K562 (cell line): Measurements from ENCODE around the gene C17orf50. TPM values are rescaled to one million over a fixed set of nuclear protein-coding genes. Genes with fewer than 3 reads are reported as not detected.

Experiments
- ATF7 ChIP-seq: fragments of 450-650 bp; IDR thresholded peaks from 2 replicates; pipeline ENCODE4 v1.7.1; 2014; ENCODE audit warnings: mild to moderate bottlenecking, moderate library complexity
- KDM4B ChIP-seq, 2 experiments: fragments of 450-650 bp in 1 of 2; sonication (generic) in 1 of 2; IDR thresholded peaks; 2 replicates each; pipeline ENCODE4 v1.6.1; 2016 to 2017; ENCODE audit warnings: borderline replicate concordance in 2 of 2, antibody characterized with exemption in 1 of 2, low read depth in 1 of 2, mild to moderate bottlenecking in 1 of 2
- NEUROD1 ChIP-seq: fragments of 150-350 bp; IDR thresholded peaks from 2 replicates; pipeline ENCODE4 v1.6.1; 2014; ENCODE audit warnings: borderline replicate concordance, low read length, low read depth; ENCODE audit not compliant: partially characterized antibody
- PHB ChIP-seq: fragments of 250-450 bp; sonication (Bioruptor Pico); IDR thresholded peaks from 2 replicates; pipeline ENCODE4 v1.5.0; 2021
- PREB ChIP-seq: sonication (generic); formaldehyde crosslinking; IDR thresholded peaks from 2 replicates; pipeline ENCODE4 v1.8.1; 2023; ENCODE audit warnings: mild to moderate bottlenecking, missing genetic modification reagents
- THRAP3 ChIP-seq: fragments of 450-650 bp; IDR thresholded peaks from 2 replicates; pipeline ENCODE4 v1.6.1; 2016; ENCODE audit warnings: mild to moderate bottlenecking, inconsistent platforms, borderline replicate concordance
- TSHZ1 ChIP-seq: fragments of 250-450 bp; sonication (Bioruptor Pico); IDR thresholded peaks from 2 replicates; pipeline ENCODE4 v1.4.0; 2020; ENCODE audit warnings: mild to moderate bottlenecking, moderate library complexity
- XRCC5 ChIP-seq: fragments of 200-400 bp; formaldehyde crosslinking; IDR thresholded peaks from 2 replicates; pipeline ENCODE4 v1.6.1; 2017; ENCODE audit warnings: low read depth, mild to moderate bottlenecking, low read length
- YY1 ChIP-seq, 3 experiments: IDR thresholded peaks; 2 replicates each; pipeline ENCODE4 v1.6.1; 2011; ENCODE audit warnings: low read length in 2 of 3, mild to moderate bottlenecking in 2 of 3, moderate library complexity in 2 of 3, borderline replicate concordance in 1 of 3, control low read depth in 1 of 3, low read depth in 1 of 3; ENCODE audit not compliant: insufficient read depth in 3 of 3, insufficient replicate concordance in 2 of 3, control insufficient read depth in 1 of 3, insufficient read length in 1 of 3; ENCODE audit errors: extremely low read depth in 1 of 3
- ZNF398 ChIP-seq: fragments of 250-450 bp; sonication (Bioruptor Pico); IDR thresholded peaks from 2 replicates; pipeline ENCODE4 v1.8.0; 2021; ENCODE audit warnings: moderate library complexity, mild to moderate bottlenecking, inconsistent platforms
- ZNF699 ChIP-seq: fragments of 250-450 bp; sonication (Bioruptor Pico); IDR thresholded peaks from 2 replicates; pipeline ENCODE4 v1.8.0; 2021; ENCODE audit warnings: mild to moderate bottlenecking, moderate library complexity; ENCODE audit not compliant: insufficient replicate concordance
- polyA plus RNA-seq, 8 experiments: library from polyadenylated mRNA; depleted of rRNA in 4 of 8; stranded (reverse) in 5 of 8; unstranded in 3 of 8; fragments of >200 nt; fragmentation: Nextera tagmentation in 2 of 8; fragmentation: Illumina TruSeq in 1 of 8; extraction: Ambion mirVana in 2 of 8; extraction: Trizol in 1 of 8; gene quantifications; 2 replicates each; pipeline versions ENCODE4 v1.2.1 to v1.2.3, GENCODE V29; 2011 to 2014; ENCODE audit warnings: inconsistent platforms in 1 of 8, missing spikeins in 1 of 8
- total RNA-seq, 7 experiments: library from RNA; depleted of rRNA in 6 of 7; stranded (reverse); fragments of >200 nt in 6 of 7; fragmentation: Illumina TruSeq in 2 of 7; extraction: Trizol in 2 of 7; gene quantifications; 2 replicates each; pipeline versions ENCODE4 v1.2.1 to v1.2.3, GENCODE V29; 2011 to 2021; ENCODE audit warnings: low replicate concordance in 1 of 7
- TF ChIP-seq, protein P1 (sequence below): fragments of 450-650 bp; formaldehyde crosslinking; IDR thresholded peaks from 2 replicates; pipeline ENCODE4 v1.4.0; 2020; ENCODE audit warnings: mild to moderate bottlenecking, moderate library complexity
- TF ChIP-seq, protein P2 (sequence below): fragments of 250-450 bp; sonication (Bioruptor Pico); IDR thresholded peaks from 2 replicates; pipeline ENCODE4 v1.6.1; 2021; ENCODE audit warnings: mild to moderate bottlenecking
- TF ChIP-seq, protein P3 (sequence below): IDR thresholded peaks from 3 replicates; pipeline ENCODE4 v1.6.1; 2011; ENCODE audit warnings: borderline replicate concordance, mild to moderate bottlenecking; ENCODE audit not compliant: insufficient read length, insufficient read depth

Gene C17orf50
- total and polyA plus RNA-seq, 9 of the 15 experiments (the other 6 are each of a cell fraction or from before 2014, with no cell fraction given): not detected

- TF ChIP-seq, protein P1, sequence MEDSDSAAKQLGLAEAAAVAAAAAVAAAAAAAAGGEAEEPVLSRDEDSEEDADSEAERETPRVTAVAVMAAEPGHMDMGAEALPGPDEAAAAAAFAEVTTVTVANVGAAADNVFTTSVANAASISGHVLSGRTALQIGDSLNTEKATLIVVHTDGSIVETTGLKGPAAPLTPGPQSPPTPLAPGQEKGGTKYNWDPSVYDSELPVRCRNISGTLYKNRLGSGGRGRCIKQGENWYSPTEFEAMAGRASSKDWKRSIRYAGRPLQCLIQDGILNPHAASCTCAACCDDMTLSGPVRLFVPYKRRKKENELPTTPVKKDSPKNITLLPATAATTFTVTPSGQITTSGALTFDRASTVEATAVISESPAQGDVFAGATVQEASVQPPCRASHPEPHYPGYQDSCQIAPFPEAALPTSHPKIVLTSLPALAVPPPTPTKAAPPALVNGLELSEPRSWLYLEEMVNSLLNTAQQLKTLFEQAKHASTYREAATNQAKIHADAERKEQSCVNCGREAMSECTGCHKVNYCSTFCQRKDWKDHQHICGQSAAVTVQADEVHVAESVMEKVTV (CRISPR knock-in tag): peak; percentile 30; the same call in 1 of the 2 replicates
- TF ChIP-seq YY1 (IDR thresholded peaks at IDR 0.05; ENCODE audit: borderline replicate concordance in 1 of 3, control insufficient read depth in 1 of 3, extremely low read depth in 1 of 3, insufficient read depth in 3 of 3, insufficient read length in 1 of 3, insufficient replicate concordance in 2 of 3, low read depth in 1 of 3, low read length in 2 of 3) (peak; percentile 87 to 92 (median 88)), TSHZ1 (no peak), ATF7 (peak; percentile 100), XRCC5 (peak; percentile 82; the same call in 1 of the 2 replicates), PREB (0 out of 2 replicates have a peak, but pooled peaks have one; percentile 82), KDM4B (IDR thresholded peaks at IDR 0.05; ENCODE audit: borderline replicate concordance in 2 of 2, low read depth in 1 of 2) (peak in 1 of 2 experiments; percentile 61; a peak in 1 of 4 replicates), PHB (CRISPR knock-in tag) (0 out of 2 replicates have a peak, but pooled peaks have one; percentile 57), ZNF398 (no peak), NEUROD1 (peak; percentile 80), THRAP3 (no peak), ZNF699 (CRISPR knock-in tag) (no peak)
- TF ChIP-seq, protein P2, sequence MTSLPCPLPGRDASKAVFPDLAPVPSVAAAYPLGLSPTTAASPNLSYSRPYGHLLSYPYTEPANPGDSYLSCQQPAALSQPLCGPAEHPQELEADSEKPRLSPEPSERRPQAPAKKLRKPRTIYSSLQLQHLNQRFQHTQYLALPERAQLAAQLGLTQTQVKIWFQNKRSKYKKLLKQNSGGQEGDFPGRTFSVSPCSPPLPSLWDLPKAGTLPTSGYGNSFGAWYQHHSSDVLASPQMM (CRISPR knock-in tag): no peak
- TF ChIP-seq, protein P3, sequence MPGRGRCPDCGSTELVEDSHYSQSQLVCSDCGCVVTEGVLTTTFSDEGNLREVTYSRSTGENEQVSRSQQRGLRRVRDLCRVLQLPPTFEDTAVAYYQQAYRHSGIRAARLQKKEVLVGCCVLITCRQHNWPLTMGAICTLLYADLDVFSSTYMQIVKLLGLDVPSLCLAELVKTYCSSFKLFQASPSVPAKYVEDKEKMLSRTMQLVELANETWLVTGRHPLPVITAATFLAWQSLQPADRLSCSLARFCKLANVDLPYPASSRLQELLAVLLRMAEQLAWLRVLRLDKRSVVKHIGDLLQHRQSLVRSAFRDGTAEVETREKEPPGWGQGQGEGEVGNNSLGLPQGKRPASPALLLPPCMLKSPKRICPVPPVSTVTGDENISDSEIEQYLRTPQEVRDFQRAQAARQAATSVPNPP: no peak
Measured at GRCh38 chr17:35808962-35809854, 48.5 kb downstream of the C17orf50 start, which contains the start of gene TAF15 (continued).
